Caco-2 (cell line): ENCODE results near the gene ZNF521. TPM values are rescaled to one million over a fixed set of nuclear protein-coding genes. Genes with fewer than 3 reads are reported as not detected.
A peak's percentile ranks its signal among the peaks of the same experiment; 100 is the strongest.

Experiments
- BruUV-seq: library from RNA; stranded (reverse); fragments of 400-500 nt; replicated peaks from 2 replicates; lab custom pipeline; 2021; lab: Mats Ljungman, UMichigan
- CTCF ChIA-PET: fragments of 300-600 bp; sonication (Branson Sonifier 250); formaldehyde crosslinking; loops from one replicate; lab custom pipeline; 2022; ENCODE audit warnings: antibody characterized with exemption; lab: Charles Lee
- POLR2A ChIA-PET: fragments of 300-600 bp; sonication (Branson Sonifier 250); formaldehyde crosslinking; loops from one replicate; lab custom pipeline; 2022; ENCODE audit warnings: antibody characterized with exemption; lab: Charles Lee
- DNase-seq, 2 experiments: peaks; one replicate each; pipeline versions ENCODE4 v3.0.0 to v3.0.0-alpha.2; 2020 to 2022
- H3K27me3 ChIP-seq: replicated peaks from 2 replicates; pipeline ENCODE4 v1.6.0; 2011; ENCODE audit warnings: low read length; ENCODE audit not compliant: control insufficient read depth, insufficient read depth
- H3K36me3 ChIP-seq: 2 replicates; pipeline ENCODE4 v1.5.1; 2011; ENCODE audit warnings: low read length; ENCODE audit not compliant: control insufficient read depth, insufficient read depth
- H3K4me1 ChIP-seq: fragments of 250-450 bp; sonication (Bioruptor Pico); 2 replicates; pipeline ENCODE4 v1.5.1; 2020; ENCODE audit warnings: mild to moderate bottlenecking
- H3K4me3 ChIP-seq: 2 replicates; pipeline ENCODE4 v1.5.1; 2011; ENCODE audit warnings: low read depth, mild to moderate bottlenecking, control low read depth, low read length
- H3K9me3 ChIP-seq: fragments of 250-450 bp; sonication (Bioruptor Pico); 2 replicates; pipeline ENCODE4 v1.5.1; 2020; ENCODE audit warnings: mild to moderate bottlenecking, moderate library complexity
- H3K27ac Mint-ChIP-seq: one replicate; pipeline ENCODE4 v1.8.0; 2022; ENCODE audit warnings: mixed read lengths; ENCODE audit not compliant: unreplicated experiment
- H3K27me3 Mint-ChIP-seq: one replicate; pipeline ENCODE4 v1.8.0; 2022; ENCODE audit warnings: mixed read lengths; ENCODE audit not compliant: insufficient read depth, unreplicated experiment
- H3K36me3 Mint-ChIP-seq: one replicate; pipeline ENCODE4 v1.8.0; 2022; ENCODE audit warnings: mild to moderate bottlenecking, mixed read lengths; ENCODE audit not compliant: insufficient read depth, unreplicated experiment
- H3K4me1 Mint-ChIP-seq: one replicate; pipeline ENCODE4 v1.8.0; 2022; ENCODE audit warnings: low read depth, mixed read lengths; ENCODE audit not compliant: unreplicated experiment
- H3K4me3 Mint-ChIP-seq: one replicate; pipeline ENCODE4 v1.8.0; 2022; ENCODE audit warnings: mild to moderate bottlenecking, moderate library complexity, mixed read lengths; ENCODE audit not compliant: unreplicated experiment
- H3K9me3 Mint-ChIP-seq: one replicate; pipeline ENCODE4 v1.8.0; 2022; ENCODE audit warnings: mixed read lengths; ENCODE audit not compliant: unreplicated experiment
- intact Hi-C: fragments of 100-400 bp; cut with micrococcal nuclease; formaldehyde crosslinking; loops from one replicate; pipeline ENCODE4 v1.10.0; 2022; ENCODE audit not compliant: unreplicated experiment
- total RNA-seq: library from RNA; stranded (reverse); gene quantifications from 2 replicates; pipeline ENCODE4 v1.2.3, GENCODE V29; 2022
- TF ChIP-seq, protein P1 (sequence below), 2 experiments: fragments of 200-600 bp in 1 of 2; IDR thresholded peaks; 1 replicate in 1 of 2; 2 replicates in 1 of 2; pipeline versions ENCODE4 v1.5.1 to v1.8.0; 2011 to 2022; ENCODE audit warnings: antibody characterized with exemption in 1 of 2, control low read depth in 1 of 2, inconsistent platforms in 1 of 2, low read depth in 1 of 2, low read length in 1 of 2, mild to moderate bottlenecking in 1 of 2, moderate library complexity in 1 of 2; ENCODE audit not compliant: insufficient read depth in 1 of 2, severe bottlenecking in 1 of 2, unreplicated experiment in 1 of 2

ZNF521 gene
- total RNA-seq, 1 experiment from 2014 or later, result not detected

DNA sequence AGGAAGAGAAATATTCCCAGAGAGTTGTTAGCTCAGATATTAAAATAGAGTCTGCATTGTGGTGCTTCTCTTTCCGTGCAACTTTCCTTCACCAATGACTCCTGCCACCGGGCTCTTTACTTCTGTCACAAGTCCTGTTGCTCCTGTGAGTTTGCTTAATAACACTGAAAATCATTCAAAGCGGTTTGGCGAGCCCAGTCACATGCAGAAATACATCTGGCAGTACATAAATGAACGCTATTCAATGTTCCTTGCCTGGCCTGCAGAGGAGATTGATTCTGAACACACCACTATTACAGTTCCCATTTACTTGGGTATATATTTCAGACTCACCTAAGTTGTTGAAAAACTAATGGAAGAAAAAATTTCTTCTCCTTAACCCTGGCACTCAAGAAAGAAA lies 276.6 kb downstream of the ZNF521 start:
- no peak for DNase-seq
- Mint-ChIP-seq H3K4me3 (no peak overlapping the region), H3K36me3 (no peaks in the 10 kb centered on the region), H3K27me3 (no peaks in the 10 kb centered on the region), H3K27ac (peak overlapping the region; percentile 19), H3K9me3 (no peaks in the 10 kb centered on the region), H3K4me1 (peaks cover 20% of the 10 kb centered on the region)
- TF ChIP-seq, protein P1, sequence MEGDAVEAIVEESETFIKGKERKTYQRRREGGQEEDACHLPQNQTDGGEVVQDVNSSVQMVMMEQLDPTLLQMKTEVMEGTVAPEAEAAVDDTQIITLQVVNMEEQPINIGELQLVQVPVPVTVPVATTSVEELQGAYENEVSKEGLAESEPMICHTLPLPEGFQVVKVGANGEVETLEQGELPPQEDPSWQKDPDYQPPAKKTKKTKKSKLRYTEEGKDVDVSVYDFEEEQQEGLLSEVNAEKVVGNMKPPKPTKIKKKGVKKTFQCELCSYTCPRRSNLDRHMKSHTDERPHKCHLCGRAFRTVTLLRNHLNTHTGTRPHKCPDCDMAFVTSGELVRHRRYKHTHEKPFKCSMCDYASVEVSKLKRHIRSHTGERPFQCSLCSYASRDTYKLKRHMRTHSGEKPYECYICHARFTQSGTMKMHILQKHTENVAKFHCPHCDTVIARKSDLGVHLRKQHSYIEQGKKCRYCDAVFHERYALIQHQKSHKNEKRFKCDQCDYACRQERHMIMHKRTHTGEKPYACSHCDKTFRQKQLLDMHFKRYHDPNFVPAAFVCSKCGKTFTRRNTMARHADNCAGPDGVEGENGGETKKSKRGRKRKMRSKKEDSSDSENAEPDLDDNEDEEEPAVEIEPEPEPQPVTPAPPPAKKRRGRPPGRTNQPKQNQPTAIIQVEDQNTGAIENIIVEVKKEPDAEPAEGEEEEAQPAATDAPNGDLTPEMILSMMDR (IDR thresholded peaks at IDR 0.05; ENCODE audit: insufficient read depth in 1 of 2, low read depth in 1 of 2, low read length in 1 of 2, severe bottlenecking in 1 of 2, unreplicated experiment in 1 of 2), result no peak
- Histone ChIP-seq H3K9me3 (no peaks in the 10 kb centered on the region), H3K36me3 (no peaks in the 10 kb centered on the region), H3K27me3 (no peaks in the 10 kb centered on the region), H3K4me3 (no peak overlapping the region), H3K4me1 (peaks cover 26% of the 10 kb centered on the region)
- no TSS peak for BruUV-seq
- CTCF ChIA-PET, result no interaction called here
- POLR2A ChIA-PET, result no interaction called here
- intact Hi-C loops, result no loop called here

DNA sequence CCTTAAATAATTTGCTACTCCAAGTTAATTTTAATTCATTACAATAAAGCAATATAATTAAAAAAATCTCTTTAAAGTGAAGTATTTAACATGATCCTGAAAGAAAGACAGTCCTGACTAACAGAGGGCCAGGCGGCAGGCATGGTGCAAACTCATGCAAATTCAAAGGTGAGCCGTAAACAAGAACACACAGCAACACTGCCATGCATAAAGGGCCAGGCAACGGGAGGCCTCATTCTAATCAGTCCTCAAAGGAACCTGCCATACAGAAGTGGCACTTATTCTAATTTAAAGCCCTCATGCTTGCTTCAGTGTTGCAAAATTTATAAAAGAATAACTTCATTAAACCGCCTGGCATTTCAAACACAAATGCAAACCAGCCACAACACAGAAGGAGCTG lies 277.0 kb downstream of the ZNF521 start:
- Histone ChIP-seq H3K36me3 (no peaks in the 10 kb centered on the region), H3K4me3 (no peak overlapping the region), H3K4me1 (peaks cover 26% of the 10 kb centered on the region), H3K27me3 (no peaks in the 10 kb centered on the region), H3K9me3 (no peaks in the 10 kb centered on the region)
- CTCF ChIA-PET, result no interaction called here
- no peaks in the 10 kb centered on the region for H3K27me3 Mint-ChIP-seq
- no peaks in the 10 kb centered on the region for H3K9me3 Mint-ChIP-seq
- H3K27ac Mint-ChIP-seq, result peak overlapping the region; percentile 19
- DNase-seq, result no peak
- H3K36me3 Mint-ChIP-seq, result no peaks in the 10 kb centered on the region
- H3K4me3 Mint-ChIP-seq, result no peak overlapping the region
- POLR2A ChIA-PET, result no interaction called here
- intact Hi-C loops, result no loop called here
- BruUV-seq, result no TSS peak
- H3K4me1 Mint-ChIP-seq, result peaks cover 20% of the 10 kb centered on the region
- TF ChIP-seq, protein P1 (IDR thresholded peaks at IDR 0.05; ENCODE audit: insufficient read depth in 1 of 2, low read depth in 1 of 2, low read length in 1 of 2, severe bottlenecking in 1 of 2, unreplicated experiment in 1 of 2), result no peak

DNA sequence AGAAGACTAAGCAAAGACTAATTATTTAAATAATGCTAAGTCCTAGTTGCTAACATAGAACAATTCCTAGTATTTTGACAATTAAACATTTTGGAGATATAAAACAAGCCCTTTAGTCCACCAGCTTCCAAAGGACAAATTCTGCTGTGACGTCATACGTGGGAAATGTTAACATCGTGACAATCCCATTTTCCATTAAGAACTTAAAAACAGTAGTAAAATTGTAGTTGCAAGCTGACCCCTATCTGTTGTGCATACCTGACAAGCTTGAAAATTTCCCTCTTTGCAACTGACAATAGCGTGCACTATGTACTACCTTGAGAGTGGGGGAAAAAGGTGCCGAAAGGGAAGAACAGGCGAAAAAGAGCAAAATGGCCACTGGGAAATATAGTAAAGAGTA lies 279.8 kb downstream of the ZNF521 start:
- no peaks in the 10 kb centered on the region for H3K9me3 Mint-ChIP-seq
- H3K27ac Mint-ChIP-seq, result no peak overlapping the region
- H3K27me3 Mint-ChIP-seq, result no peaks in the 10 kb centered on the region
- H3K4me1 Mint-ChIP-seq, result peaks cover 15% of the 10 kb centered on the region
- no TSS peak for BruUV-seq
- H3K36me3 ChIP-seq, result no peaks in the 10 kb centered on the region
- POLR2A ChIA-PET, result no interaction called here
- TF ChIP-seq, protein P1 (IDR thresholded peaks at IDR 0.05; ENCODE audit: insufficient read depth in 1 of 2, low read depth in 1 of 2, low read length in 1 of 2, severe bottlenecking in 1 of 2, unreplicated experiment in 1 of 2), result no peak
- no peaks in the 10 kb centered on the region for H3K27me3 ChIP-seq
- peaks cover 11% of the 10 kb centered on the region for H3K4me1 ChIP-seq
- no peaks in the 10 kb centered on the region for H3K9me3 ChIP-seq
- CTCF ChIA-PET, result no interaction called here
- intact Hi-C loops, result no loop called here
- no peak overlapping the region for H3K4me3 Mint-ChIP-seq
- no peak overlapping the region for H3K4me3 ChIP-seq
- H3K36me3 Mint-ChIP-seq, result no peaks in the 10 kb centered on the region
- DNase-seq, result no peak
